Caki2 (cell line): ENCODE results near the gene UNC45A. TPM values are rescaled to one million over a fixed set of nuclear protein-coding genes. Genes with fewer than 3 reads are reported as not detected.
"Not testable (repeated sequence)": the region's sequence is repeated elsewhere in the genome, so short reads cannot be mapped to it uniquely, and the experiment has no call there.

Source experiments
- DNase-seq: peaks from one replicate; pipeline ENCODE4 v3.0.0-alpha.2; 2015; ENCODE audit warnings: low read depth
- in situ Hi-C: cut with HindIII; loops from 2 replicates; pipeline ENCODE4 v1.10.0; 2016; ENCODE audit warnings: low sequenced_read_pairs, low pct_unique_long_range_greater_than_20kb, mixed read lengths
- total RNA-seq: library from RNA; depleted of rRNA; stranded (reverse); fragments of >200 nt; shearing (Covaris generic); gene quantifications from 2 replicates; pipeline ENCODE4 v1.2.3, GENCODE V29; 2014; ENCODE audit warnings: low replicate concordance

UNC45A gene
- total RNA-seq, 1 experiment from 2014 or later = 99.4 TPM

DNA sequence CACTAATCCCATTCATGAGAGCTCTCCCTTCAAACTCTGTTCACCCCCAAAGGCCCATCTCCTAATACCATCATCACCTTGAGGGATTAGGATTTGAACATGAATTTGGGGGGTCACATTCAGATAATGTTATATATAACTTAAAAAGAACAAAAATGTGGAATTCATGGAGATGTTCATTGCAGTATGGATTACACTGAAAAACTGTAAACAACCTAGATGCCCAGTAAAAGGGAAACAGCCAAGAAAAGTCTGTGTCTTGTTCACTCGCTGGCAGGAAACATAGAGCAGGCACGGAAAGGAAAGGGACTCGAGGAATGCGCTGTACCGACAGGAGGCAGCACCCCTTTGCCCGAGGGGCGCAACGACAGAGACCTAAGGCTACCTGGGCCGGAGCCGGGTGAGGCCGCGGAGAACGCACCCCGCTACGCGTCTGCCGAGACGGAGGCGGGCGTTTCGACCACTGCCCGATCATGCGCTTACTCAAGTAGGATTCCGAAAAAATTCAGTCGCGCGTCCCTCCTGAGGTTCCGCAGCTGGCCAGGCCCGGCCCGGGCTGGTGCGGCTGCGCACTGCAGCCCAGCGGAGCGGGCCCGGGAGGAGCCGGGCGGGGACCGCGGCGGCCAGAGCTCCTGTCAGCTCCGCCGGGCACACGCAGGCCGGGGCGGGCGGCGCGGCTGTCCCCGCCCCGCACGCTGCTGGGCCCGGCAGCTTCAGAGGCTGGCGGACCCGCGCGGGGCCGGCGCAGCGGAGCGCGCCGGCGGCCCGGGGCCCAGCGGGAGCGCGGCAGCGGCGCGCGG, 32.8 kb upstream of the UNC45A start:
- in situ Hi-C loops = no loop called here
- DNase-seq = peak; percentile 85

DNA sequence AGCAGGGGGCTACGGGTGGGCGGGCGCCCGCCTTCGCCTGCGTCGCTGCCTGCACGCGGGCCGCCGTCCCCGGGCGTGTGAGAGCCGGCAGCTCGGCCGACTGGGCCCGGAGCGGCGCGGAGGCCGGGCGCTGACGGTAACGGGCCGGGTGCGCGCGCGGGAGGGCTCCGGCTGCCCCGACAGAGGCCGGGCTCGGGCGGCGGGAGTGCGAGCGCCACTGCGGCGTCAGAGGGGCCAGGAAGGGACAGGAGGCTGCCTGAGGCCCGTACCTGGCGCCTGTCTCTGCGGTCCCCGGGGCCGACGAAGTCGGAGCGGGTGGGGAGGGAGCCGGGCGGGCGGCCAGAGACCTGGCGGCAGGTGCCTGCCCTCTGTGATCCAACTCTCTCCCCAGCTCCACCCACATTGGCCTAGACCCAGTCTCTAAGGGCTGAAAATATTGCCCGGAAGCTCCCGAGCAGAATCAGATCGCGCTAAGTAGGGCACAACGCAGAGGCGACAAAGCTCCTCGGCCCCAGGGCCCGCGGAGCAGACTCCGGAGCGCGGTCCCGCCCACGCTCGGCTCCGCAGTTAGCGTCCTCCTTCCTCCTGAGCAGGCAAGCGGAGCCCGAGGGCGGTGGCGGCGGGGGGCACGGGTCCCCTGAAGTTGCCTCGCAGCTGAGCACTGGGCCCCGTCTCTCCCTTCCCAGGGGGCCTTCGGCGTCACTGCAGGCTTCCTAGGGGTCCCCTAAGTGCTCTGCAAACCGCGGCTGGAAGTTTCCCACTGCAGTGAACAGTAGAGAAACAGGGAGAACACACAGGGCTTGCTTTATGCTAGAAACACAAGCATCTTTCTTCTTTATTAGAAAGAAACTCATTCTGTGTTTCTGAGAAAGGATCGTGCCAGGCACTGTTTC, 32.0 kb upstream of the UNC45A start, which contains the start of gene MAN2A2:
Gene MAN2A2, plus strand, starts transcription at position 463 of the 893 bp plus-strand sequence. CDS start 906 bp downstream, outside the sequence.
- in situ Hi-C loops = no loop called here
- peak; percentile 59 for DNase-seq

DNA sequence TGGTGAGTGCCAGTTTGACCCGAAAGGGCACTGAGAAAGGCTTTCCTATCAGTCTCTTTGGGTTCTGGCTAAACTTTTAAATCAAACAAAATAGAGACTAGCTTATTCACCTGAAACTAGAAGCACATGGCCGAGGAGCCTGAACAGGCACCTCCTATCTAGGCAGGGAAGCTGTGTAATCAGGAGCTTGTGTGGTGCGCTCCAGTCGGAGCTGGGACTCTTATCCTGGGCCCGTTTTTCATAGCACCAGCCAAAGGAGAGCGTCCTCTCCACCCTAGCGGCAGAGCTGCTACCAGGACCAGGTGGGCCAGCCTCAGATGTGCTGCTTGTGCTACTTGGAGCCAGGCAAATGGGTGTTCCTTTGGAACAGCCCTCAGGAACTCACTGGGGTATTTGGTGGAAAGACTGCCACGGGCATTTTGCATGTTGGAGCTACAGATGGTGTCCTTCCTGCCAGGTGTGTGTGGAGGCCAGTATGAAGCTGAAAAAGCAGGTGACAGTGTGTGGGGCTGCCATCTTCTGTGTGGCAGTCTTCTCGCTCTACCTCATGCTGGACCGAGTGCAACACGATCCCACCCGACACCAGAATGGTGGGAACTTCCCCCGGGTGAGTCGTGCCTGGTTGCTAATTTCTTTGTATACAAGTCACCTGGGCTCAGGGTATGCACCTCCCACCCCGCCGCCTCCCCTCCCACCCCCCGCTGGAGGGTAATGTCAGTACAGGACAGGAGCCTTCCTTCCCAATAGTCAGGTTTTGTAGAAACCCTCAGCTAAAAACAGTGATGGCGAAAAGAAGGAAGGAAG, 31.1 kb upstream of the UNC45A start:
- DNase-seq = no peak
- in situ Hi-C loops = no loop called here

DNA sequence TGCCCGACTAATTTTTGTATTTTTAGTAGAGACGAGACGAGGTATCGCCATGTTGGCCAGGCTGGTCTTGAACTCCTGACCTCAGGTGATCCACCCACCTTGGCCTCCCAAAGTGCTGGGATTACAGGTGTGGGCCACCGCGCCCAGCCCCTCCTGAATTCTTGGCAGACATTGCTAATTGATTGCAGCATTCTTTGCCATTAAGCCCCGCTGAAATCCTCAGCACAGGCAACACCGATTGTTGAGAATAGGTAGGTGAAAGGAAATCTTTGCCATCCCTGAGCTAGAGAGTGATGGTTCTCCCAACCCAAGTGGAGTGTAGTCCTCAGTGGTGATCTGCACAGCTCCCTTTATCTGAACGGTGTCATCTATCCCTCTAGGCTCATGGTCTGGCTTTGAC, 30.3 kb upstream of the UNC45A start:
- DNase-seq = no peak
- in situ Hi-C loops = no loop called here

DNA sequence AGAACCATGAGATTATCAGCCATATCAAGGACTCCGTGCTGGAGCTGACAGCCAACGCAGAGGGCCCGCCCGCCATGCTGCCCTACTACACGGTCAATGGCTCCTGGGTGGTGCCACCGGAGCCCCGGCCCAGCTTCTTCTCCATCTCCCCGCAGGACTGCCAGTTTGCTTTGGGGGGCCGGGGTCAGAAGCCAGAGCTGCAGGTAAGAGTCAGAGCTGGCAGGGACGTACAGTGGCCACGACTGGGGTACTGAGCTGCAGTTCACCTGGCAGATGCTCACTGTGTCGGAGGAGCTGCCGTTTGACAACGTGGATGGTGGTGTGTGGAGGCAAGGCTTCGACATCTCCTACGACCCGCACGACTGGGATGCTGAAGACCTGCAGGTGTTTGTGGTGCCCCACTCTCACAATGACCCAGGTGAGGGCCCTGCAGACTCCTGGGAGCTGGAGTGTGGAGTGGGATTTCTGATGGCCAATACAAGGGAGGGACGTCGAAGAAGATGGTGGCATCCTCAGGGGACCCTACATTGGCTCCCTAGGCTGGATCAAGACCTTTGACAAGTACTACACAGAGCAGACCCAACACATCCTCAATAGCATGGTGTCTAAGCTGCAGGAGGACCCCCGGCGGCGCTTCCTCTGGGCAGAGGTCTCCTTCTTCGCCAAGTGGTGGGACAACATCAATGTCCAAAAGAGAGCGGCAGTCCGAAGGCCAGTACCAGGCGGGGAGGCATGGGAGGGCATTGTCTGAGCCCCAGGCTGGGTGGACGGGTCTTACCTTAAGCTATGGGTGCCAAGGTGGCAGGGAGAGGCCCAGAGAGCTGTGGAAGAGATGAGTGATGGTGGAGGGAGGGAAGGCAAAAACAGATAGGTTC, 29.5 kb upstream of the UNC45A start:
- DNase-seq = no peak
- in situ Hi-C loops = no loop called here

DNA sequence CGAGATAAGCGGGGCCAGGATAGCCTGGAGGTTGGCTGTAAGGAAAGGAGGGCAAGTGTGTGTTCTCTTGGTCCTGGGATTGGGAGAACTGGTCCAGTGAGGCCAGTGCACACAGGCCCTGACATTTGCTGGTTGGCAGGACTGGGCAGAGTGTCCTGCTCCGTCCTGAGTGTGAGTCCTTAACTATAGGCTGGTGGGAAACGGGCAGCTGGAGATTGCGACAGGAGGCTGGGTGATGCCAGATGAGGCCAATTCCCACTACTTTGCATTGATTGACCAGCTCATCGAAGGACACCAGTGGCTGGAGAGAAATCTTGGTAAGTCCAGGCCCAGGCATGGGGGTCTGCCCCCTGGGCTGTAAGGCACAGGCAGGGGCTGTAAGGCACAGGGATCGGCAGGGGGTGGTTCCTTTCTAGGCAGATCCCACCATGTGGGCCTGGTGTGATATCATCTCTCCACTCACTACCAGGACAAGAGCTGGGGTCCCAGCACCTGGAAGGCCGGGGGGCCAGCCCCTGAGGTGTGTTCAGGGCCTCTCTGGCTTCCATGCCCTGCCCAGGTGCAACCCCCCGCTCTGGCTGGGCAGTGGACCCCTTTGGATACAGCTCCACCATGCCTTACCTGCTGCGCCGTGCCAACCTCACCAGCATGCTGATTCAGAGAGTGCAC, 28.8 kb upstream of the UNC45A start:
- in situ Hi-C loops = no loop called here
- no peak for DNase-seq

GRCh38 chr15:90907051-90907660, 27.9 kb upstream of the UNC45A start:
- no peak for DNase-seq
- in situ Hi-C loops = no loop called here

- DNase-seq = no peak
- in situ Hi-C loops = no loop called here
These were observed 27.1 kb upstream of the UNC45A start for GRCh38 chr15:90907838-90908507.

GRCh38 chr15:90909449-90909848, 25.6 kb upstream of the UNC45A start:
- DNase-seq, in situ Hi-C loops: not testable (repeated sequence)

- in situ Hi-C loops = no loop called here
- DNase-seq = no peak
These were observed 25.1 kb upstream of the UNC45A start for GRCh38 chr15:90909976-90910375.

GRCh38 chr15:90910441-90911301, 24.4 kb upstream of the UNC45A start:
- in situ Hi-C loops = no loop called here

DNA sequence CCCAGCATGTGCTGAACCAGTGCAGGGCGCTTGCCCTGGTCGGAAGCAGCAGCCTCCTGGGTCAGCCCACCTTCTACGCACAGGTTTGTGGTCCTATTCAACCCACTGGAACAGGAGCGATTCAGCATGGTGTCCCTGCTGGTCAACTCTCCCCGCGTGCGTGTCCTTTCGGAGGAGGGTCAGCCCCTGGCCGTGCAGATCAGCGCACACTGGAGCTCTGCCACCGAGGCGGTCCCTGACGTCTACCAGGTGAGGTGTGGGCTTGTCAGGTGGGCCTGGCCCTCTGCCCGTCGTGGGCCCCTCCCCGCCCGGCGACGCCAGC, 23.8 kb upstream of the UNC45A start:
- in situ Hi-C loops = no loop called here
- DNase-seq = no peak

More at GRCh38 chr15:90910441-90911301, 24.4 kb upstream of the UNC45A start:
- DNase-seq = no peak

GRCh38 chr15:90911906-90912769, 22.9 kb upstream of the UNC45A start:
- DNase-seq = no peak
- in situ Hi-C loops = no loop called here

- in situ Hi-C loops = no loop called here
- no peak for DNase-seq
These were observed 22.4 kb upstream of the UNC45A start for GRCh38 chr15:90912770-90913075.

DNA sequence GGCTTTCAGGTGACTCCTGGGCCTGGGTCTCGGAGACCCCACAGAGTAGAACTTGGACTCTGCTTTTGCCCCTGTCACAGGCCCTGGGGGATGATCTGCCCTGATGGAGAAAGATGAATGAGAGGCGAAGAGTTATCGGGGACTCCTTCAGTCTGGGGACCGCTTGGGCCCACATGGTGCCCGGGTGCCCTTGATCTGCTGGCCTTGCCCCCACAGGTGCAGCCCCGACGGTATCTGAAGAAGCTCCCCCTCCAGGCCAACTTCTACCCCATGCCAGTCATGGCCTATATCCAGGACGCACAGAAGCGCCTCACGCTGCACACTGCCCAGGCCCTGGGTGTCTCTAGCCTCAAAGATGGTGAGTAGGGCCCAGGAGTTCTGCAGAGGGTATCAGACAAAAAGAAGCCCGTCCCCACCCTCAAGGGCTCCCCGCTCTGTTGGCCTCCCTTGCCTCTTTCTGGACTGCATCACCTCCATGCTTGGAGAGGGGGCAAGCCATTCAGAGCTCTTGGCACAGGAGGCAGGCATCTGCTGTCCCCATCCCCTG, 21.6 kb upstream of the UNC45A start:
- in situ Hi-C loops = no loop called here
- no peak for DNase-seq
